ENCODE results near the gene PCAT6.
"Not testable (repeated sequence)": the region's sequence is repeated elsewhere in the genome, so short reads cannot be mapped to it uniquely, and the experiment has no call there.

PCAT6 gene

DNA sequence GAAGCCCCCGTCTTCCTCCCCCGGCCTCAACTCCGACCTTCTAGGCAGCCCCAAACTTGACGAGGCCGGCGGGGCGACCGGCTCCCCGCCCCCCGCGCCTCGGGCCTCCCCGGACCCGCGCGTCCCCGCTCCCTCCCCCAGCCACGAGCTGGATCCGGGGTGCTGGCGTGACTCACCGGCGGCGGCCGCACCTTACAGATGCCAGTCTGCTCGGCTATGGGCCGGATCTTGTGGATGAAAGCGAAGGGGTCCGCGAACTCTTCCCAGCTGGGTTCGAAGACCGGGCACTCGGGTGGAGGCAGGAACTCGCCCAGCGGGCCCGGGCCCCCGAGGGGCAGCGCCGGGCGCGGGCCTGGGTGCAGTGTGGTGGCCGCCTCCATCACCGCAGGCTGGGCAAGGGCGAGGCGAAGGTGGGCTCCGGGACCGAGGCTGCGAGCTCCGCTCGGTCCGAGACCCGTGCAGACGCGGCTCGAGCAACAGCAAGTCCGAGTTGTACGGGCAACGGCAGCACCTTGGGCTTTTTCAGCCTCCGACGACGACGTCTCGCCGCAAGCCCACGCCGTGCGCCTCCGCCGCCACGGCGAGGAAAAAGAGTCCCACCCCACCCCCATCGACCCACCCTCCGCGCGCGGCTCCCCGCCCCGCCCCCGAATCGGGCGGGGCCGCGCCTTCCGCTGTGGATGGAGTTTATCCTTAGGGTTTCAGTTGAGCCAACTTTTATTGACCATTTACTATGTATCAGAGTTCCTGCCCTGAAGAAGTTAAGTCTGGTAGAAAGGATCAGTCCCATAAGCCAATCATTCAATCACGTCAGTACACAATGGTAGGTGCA lies 2.6 kb upstream of the PCAT6 start, which contains the start of gene KDM5B:
Gene KDM5B, minus strand, starts transcription at position 496 of the 832 bp plus-strand sequence. Its CDS starts 116 bp downstream, at position 380.
- DNase-seq: peak; percentile 72

DNA sequence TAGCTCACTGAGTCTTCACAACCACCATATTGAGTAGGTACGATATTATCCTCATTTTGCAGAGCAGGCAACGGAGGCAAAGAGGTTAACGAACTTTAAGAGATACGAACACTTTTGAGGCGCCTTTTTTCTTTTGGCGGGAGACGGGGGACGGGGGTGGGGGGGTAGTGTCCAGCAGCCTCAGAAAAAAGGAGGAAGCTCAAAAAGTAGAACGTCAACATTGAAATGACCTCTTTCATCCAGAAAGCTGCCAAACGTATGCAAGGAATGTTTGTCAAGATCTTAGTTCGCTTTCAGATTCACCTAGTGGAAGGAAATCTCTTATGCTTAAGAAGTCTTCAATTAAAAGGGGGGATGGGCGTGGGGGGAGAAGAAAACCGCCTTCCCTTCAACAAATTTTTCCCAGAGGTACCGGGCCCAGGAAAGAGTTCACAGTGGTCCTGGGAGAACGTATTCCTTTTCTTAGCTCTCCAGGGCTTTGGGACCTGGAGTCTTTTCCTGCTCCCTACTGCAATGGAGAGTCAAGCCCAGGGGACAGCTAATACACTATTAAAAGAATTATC lies 1.1 kb upstream of the PCAT6 start:
- no peak for DNase-seq

DNA sequence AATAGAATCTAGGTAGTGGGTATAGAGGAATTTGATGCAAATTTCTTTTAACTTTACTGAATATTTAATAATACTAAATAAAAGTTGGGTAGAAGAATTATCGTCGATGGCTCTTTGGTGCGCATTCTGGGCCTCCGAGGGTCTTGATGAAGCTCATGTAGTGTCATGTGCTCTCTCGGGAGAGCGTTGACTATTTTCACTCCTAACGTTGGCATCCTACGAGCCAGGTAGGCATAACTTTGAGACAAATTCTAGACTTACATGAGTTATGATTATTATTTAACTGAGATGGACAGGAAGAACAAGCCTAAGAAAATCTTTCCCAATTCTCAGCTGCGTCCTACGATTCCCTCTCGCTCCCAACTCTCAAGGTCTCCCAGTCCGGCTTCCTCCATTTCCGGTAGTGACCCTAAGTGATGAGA lies 550 bp upstream of the PCAT6 start:
- no peak for DNase-seq

DNA sequence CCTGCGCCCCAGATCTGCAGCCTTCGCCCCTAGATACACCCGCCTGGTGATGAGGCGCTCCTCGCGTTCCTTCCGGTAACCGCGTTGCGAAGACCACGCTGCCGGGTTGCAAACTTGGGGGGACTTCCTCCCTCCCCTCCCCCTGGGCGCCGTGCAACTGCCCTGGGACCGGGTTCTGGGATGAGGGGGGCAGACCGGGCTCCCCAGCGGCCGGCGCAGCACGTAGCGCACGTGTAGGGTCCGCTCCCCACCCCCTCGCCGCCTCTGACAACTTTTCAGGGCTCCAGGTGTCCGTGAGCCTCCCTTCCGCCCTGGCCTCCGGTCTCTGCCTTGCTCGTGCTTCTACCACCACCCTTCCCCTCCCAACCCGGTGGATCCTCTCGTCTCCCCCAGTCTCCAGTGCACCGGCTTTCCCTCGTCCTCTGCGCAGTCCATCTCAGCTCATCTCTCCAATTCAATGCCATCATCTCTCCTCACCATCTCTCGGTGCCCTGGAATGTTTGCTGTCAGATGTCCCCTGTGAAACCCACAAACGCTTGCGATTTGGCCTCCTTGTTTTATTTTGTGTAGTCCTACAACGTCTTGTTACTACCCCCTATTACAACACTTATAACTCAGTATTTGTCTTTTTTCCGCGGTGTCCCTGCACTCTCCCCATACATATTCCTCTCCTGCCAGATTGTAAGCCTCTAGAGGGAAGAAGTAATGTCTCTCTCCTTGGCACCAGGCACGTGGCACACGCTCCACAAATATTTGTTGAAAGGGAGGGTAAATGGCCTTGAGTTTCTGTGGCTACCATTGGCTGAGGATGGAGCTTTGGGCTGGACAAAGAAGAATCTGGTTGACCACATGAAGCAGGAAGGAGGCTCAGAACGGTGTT lies 782 bp downstream of the PCAT6 start:
- no peak for DNase-seq

DNA sequence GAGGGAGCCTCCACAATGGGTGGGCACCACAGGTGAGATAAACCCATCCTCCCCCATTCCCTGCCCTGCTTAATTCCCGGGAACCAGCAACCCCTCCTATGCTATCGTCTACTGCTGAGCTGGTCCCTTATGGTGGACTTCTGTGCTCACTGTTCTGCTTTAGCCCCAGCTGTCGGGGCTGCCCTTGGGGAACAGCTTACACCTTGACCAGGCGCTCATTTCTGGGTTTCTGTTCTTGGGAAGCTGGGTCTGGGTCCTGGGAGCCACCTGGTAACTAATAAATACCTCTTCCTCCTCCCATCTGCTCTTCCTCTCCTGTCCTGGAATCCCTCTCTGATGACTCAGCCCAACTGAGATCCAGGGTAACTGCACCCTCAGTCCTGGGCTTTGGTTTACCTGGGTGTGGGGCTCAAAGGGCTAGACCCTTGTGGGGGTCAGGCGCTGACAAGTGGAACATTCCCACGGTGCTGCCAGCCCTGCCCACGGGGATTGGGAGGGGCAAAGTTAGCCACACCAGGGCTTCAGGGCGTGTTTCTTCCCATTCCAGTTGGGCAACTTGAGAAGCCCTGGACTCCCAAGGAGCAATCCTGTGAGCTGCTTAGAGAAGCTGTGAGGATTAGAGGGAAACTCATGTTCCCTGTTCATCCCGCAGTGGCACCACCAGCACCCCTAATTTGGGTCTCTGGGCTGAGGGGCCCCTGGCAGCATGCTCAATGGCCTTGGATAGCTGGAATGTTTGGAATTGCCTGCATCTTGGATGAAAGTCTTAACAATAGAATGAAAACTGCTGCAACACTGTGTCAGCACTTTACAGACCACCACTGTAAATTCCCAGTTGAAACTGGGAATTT lies 1.6 kb downstream of the PCAT6 start:
- DNase-seq: no peak

DNA sequence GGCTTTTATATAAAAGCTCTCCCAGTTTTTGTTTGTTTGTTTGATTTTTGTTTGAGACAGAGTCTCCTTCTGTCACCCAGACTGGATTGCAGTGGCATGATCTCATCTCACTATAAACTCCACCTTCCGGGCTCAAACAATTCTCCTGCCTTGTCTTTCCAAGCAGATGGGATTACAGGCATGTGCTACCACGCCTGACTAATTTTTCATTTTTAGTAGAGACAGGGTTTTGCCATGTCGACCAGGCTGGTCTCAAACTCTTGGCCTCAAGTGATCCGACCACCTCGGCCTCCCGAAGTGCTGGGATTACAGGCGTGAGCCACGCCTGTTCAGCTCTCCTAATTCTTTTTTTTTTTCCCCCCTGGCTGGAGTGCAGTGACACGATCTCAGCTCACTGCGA lies 4.4 kb downstream of the PCAT6 start:
- DNase-seq: no peak

DNA sequence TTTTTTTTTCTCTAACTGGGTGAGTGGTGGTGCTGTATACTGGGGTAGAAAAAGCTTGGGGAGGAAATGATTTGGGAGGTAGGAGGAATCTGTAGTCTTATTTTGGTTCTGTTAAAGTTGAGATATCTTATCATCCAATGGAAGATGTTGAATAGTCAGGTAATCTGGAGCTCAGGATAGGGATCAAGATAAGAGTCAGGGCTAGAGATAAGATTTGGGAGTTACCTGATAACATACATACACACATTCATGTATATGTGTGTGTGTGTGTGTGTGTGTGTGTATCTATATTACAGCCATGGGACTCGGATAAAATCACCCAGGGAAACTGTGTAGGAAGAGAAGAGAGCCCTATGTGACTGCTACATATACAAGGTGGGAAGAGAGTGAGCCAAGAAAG lies 8.1 kb downstream of the PCAT6 start:
- DNase-seq: no peak

DNA sequence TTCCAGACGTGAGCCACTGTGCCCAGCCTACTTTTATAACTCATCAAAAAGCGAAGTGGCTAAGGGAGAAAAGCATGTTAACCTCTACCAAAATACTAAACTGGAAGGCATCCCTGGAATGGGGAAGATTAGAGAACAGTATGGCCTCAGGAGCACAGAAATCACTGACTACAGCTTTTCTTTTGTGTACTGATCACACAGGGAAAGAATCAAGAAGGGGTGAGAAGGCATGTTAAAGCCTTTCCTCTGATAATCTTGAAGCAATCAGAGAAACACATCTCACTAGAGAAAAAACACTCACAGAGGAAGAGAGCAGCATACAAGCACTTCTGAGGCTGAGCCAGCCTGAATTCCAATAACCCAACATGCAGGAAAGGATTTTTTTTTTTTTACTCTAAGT lies 10.7 kb downstream of the PCAT6 start:
- DNase-seq: no peak

DNA sequence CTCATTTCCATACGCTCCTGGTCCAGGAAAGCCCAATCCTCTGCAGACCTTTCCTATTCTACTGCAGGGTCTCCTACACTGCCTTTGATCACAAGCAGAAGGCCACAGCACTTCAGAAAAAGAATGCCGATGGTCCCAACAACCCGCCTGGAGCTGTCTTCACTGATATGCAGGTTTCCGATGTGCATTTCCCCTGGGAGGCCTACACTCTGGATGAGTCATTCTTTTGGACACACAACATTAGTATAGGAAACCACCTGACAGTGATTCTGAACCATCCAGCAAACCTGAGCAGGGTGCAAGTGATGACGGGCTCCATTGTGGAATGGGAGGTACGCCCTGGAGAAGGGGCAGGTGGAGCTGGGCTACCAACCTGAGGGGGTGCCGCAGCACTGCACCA lies 15.0 kb downstream of the PCAT6 start:
- no peak for DNase-seq

DNA sequence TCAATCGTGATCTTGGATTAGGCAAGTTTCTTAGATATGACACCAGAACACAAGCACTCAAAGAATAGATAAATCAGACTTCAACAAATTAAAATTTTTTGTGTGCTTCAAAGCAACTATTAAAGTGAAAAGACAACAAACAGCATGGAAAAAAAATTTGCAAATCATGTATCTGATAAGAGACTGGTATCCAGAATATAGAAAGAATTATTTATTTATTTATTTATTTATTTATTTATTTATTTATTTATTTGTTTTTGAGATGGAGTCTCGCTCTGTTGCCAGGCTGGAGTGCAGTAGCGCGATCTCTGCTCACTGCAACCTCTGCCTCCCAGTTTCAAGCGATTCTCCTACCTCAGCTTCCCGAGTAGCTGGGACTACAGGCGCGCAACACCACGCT lies 18.5 kb downstream of the PCAT6 start:
- not testable (repeated sequence) for DNase-seq

DNA sequence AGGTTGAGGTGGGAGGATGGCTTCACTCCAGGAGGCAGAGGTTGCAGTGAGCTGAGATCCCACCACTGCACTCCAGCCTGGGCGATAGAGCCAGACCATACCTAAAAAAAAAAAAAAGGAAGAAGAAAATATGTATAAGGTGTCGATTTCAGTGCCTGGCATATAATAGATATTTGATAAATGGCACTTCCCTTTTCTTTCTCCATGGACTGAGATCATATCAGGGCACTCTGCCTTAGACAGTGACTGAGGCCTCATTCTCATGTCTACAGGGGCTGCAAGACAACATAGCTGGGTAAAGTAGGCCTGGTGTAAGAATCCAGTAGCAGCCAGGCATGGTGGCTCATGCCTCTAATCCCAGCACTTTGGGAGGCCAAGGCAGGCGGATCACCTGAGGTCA lies 21.2 kb downstream of the PCAT6 start:
- DNase-seq: no peak

DNA sequence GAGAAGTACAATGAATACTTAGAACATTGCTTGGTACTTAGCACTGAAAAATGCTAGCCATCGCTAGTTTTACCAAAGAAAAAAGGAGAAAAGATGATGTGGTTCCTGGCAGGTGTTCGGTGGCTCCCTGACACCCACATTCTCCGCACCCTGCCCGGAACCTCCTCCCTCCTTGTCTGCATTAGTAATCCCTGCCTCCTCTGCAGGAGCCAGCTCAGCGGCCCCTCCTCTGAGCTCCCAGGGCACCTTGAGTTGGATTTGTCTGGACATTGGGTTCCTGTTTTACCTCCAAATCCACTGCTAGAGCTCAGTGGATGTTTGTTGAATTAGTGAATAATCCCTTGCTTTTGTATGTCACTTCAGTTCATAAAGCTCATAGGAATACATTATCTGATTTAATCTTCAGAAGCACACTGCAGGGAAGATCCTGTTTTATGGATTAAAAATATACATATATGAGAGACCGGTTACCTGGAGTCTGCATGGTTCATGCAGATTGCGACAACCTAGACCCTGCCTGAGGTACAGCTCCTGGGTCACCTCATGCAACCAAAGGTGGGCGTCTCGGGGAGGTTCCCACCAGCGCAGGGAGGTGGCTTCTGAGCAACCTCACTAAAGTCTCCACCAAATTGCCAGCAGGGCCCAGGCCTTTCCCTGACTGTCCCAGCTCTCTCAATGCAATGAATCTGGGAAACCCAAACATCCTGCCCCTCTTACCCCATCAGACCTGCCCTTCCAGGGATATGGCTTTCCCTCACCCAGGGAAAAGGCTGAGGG lies 24.2 kb downstream of the PCAT6 start:
- DNase-seq: no peak

DNA sequence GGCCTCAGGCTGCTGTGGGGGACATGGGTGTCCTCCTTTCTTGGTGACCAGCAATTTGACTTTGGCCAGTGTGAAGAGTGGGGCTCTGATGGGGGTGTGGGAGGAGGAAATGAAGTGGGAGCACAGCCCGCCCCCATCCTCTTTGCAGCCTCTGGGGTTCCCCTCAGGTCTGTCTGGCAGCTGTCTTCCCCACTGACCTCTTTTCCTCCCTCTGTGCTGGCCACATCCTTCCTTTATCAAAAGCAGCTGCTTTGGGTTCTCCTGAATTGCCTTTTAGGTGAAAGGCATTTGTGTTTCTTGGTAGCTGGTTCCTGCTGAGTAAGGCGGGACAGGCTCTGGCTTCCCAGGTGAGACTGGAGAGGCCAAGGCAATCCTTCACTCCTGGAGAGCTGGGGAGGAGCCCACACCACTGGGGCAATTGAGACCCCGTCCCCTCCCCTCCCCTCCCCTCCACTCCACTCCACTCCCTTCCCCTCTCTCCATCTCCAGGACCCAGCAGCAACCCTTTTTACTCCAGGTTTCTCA lies 24.9 kb downstream of the PCAT6 start:
- DNase-seq: no peak

DNA sequence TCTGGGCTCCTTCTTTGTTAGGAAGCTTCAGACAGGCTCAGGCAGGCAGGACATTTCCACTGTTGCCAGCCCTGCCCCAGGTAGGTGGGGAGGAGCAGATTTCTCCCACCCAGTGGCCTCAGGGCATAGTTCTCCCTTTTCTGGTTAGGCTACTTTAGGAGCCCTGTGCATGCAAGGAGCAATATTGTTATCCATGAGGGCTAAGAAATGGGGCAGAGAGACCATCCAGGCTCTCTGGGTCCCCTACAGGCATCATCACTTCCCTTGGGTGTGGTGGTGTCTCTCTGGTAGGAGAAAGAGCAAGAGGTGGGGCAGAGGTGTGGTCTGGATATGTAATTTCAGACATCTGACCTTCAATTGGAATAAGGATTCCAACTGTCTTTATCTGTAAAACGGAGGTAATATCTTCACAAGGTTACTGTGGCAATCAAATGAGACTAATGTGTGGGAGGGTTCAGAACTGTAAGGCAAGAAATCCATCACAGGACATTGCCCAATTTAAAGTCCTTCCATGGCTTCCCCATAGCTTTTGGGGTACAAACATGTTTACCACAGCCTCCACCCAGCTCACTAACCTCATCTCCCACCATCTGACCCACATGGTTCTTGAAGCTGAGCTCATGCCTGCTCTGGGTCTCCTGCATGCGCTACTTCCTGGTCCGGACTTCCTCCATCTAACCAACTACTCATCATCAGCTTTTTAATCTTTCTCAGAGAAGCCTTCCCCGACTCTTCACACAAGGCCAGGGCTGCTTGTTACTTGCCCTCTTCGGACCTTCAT lies 26.1 kb downstream of the PCAT6 start:
- DNase-seq: no peak

DNA sequence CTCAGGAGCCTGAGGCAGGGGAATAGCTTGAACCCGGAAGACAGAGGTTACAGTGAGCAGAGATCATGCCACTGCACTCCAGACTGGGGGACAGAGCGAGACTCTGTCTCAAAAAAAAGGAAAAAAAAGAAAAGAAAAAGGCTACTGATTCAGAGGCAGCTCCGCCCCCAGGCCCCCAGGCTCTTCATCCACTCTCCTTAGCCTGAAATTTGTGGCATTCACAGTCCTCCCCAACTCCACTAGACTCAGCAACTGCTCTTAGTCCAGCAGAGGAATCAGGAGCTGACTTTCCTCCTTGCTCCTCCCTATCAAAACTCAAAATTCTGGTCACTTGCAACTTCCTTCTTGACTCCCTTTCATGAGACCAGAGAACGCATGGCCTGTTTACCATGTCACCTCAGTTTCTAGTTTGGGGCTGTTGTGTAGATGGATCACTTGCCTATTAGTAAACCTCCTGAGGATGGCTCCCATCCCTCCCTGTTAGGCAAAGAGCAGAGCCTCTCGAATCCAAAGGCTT lies 27.1 kb downstream of the PCAT6 start:
- DNase-seq: no peak

DNA sequence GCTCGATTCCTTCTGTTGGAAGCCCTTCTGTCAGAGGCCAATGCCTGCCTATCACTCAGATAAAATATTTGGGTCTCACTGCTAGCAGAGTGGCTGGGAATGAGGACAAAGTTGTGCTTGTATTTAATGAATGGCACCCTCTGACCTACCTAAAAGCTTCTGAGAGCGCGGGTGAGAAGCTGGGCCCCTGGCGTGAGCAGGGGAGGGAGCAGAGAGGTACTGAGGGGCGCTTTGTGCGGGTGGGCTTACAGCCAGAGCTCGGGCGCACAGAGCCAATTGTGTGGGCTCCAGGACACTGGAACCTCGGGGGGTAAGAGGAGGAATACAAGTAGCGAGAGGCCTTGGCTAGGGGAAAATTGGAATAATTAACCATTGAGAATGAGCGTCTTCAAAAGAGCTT lies 32.3 kb downstream of the PCAT6 start:
- no peak for DNase-seq

DNA sequence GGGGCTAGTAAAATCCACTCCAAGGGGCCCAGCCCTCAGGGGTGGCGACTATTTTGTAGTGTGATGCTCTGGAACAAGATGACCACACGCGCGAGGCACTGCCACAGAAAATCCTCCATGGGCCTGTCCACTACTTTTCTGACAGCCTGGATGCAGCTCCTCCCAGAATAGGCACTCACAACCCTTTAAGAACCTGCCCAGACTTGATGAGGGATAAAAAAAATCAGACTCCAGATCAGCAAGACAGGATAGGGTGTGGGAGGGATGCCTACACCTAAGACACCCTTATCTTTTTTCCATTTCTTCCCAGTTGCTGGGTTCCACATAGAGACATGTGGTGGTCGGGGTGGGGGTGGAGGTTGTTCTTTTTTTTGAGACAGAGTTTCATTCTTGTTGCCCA lies 33.5 kb downstream of the PCAT6 start:
- no peak for DNase-seq

DNA sequence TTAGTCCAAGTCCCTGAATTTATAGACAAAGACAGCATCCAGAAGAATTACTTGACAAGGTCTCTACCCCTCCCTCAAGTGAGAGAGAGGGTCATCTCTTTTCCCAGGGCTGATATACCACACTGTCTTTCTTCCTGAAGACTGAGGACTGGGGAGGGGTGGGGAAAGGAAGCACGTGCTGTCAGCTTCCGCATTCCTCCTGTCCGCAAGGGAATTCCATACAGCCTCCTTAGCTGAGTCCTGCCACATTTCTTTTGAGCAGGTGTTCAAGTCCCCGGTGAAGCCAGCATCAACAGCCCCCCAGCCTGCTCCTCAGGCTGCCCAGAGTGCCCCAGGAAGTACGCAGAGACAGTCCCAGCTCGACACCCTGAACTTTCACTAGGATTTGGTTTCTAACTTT lies 34.2 kb downstream of the PCAT6 start:
- DNase-seq: no peak

DNA sequence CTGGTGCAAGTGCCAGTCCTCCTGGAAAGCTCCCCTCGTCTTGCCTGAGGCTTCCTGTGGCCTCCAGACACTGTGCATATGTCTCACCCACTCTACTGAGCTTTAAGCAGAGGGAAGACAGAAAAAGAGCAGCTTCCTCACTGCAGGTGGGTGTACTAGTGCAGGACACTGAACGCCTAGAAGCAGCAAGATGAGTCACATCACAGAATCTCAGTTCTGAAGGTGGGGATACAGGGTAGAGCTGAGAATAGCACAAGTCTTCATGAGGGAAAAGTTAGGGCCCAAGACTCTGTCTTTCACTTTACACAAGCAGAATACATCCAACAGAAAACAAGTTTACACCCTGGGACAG lies 37.4 kb downstream of the PCAT6 start:
- no peak for DNase-seq

DNA sequence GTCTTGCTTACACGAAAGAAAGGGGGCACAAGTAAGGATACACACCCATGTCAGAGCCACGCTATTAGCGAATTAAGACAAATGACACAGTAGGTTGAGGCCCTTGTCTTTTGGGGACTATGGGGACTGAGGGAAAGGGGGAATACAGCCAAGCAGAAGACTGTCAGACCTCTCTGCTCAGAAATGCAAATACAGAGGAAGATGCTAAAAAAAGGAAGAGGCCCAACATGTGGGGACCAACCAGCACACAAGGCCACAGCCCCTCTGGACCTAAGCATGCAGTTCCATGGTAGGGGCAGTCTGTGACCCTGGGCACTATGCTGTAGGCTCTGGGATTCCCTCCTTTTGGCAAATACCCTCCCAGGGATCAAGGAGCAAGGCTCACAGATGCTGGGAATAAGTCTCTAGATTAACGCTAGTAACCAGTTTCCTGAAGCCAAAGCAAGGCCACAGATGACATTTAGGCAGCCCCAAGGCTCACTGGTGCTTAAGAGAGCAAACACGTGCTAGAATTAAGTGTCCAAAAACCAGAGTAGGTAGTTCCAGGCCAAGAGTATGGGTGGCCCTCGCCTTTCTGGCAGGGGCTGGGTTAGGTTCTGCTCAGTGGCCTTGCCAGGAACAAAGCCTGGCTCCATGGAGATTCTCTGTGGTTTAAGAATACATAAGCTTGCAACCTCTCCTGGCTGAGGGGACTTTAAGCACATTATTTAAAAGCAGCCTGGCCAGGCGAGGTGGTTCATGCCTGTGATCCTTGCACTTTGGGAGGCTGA lies 40.0 kb downstream of the PCAT6 start:
- DNase-seq: no peak
